Cerebellar cortex (tissue), 1 donor: ENCODE measurements around the gene SLC39A11.
A peak's percentile ranks its signal among the peaks of the same experiment; 100 is the strongest.
"Not testable (repeated sequence)": the region's sequence is repeated elsewhere in the genome, so short reads cannot be mapped to it uniquely, and the experiment has no call there.

ENCODE experiments used
- DNase-seq: peaks from one replicate; pipeline ENCODE4 v3.0.0-alpha.2; 2015; ENCODE audit warnings: low spot score

SLC39A11 gene, protein sequence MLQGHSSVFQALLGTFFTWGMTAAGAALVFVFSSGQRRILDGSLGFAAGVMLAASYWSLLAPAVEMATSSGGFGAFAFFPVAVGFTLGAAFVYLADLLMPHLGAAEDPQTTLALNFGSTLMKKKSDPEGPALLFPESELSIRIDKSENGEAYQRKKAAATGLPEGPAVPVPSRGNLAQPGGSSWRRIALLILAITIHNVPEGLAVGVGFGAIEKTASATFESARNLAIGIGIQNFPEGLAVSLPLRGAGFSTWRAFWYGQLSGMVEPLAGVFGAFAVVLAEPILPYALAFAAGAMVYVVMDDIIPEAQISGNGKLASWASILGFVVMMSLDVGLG

GRCh38 chr17:73092523-73093135, at the start of gene SLC39A11:
TSS of gene SLC39A11 (minus strand) at chr17:73092688. CDS start at chr17:73088764, 3,924 bp downstream.
- DNase-seq, result peak; percentile 95

DNA sequence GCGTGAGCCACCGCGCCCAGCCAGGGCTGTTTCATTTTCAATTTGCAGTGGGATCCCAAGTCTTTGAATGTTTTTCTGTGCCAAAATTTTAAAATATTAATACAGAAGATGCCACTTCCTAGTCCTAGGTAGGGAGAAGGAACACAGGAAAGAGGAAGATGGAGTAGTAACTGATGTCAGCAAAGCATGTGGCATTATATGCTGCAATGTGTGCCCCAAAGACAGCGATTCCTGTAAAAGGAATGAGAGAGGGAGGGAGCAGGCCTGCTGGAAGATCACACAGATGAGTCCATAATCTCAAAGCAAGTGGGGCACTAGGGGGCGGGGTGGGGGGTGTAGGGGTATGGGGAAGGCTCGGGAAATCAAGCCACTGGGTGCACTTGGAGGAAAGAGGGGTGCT, 48.9 kb upstream of the SLC39A11 start:
- no peak for DNase-seq

DNA sequence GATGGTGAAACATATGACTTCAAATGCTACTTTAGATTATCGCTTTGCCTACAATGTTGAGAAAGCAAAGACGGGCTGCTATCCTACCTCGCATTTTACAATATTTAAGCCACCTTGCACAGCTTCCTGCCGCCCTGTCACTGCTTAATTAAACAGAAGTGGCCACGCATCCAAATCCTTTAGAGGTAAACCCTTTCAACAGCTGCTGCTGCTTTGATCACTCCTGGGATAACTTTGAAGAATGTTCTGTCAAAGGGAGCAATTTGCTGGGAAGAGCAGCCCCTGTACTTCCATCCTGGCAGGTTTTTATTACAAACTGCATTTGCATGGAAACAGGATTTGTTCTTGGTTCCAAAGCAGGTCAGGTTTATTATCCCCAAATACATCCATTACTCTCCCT, 48.1 kb upstream of the SLC39A11 start:
- DNase-seq, result no peak

DNA sequence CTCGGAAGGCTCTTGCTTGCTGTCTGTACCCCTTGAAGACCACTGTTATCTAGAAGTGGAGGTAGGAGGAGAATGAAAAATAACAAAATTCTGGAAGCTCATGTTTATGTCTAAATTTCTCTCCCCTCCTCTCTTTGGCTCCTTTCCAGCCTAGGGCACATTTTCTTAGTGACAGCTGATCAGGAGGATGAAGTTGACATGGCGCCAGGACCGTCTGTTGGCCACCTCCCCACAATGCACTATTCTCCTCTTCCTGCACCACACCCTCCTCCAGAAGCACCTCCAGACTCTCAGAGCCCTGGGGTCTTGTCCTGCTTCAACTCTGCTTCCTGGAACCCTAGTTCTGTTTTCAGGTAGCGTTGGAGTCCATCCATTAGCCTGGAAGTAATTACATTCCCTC, 46.8 kb upstream of the SLC39A11 start:
- DNase-seq, result peak; percentile 69

GRCh38 chr17:73138541-73139138, 46.2 kb upstream of the SLC39A11 start:
- peak; percentile 69 for DNase-seq

- DNase-seq, result no peak
Observed at GRCh38 chr17:73137376-73137775, 44.9 kb upstream of the SLC39A11 start.

GRCh38 chr17:73135766-73136165, 43.3 kb upstream of the SLC39A11 start:
- no peak for DNase-seq

GRCh38 chr17:73133911-73134649, 41.6 kb upstream of the SLC39A11 start:
- DNase-seq, result no peak

GRCh38 chr17:73132085-73132492, 39.6 kb upstream of the SLC39A11 start:
- DNase-seq, result no peak

DNA sequence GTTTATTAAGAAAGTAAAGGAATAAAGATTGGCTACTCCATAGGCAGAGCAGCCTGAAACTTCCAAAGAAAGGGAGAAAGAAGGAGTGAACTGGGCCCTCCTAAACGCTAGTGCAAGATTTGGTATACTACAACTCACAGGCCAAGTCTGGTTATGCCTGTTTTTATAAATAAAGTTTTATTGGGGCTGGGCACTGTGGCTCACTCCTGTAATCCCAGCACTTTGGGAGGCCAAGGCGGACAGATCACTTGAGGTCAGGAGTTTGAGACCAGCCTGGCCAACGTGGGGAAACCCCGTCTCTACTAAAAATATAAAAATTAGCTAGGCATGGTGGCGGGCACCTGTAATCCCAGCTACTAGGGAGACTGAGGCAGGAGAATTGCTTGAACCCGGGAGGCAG, 39.0 kb upstream of the SLC39A11 start:
- DNase-seq, result not testable (repeated sequence)

DNA sequence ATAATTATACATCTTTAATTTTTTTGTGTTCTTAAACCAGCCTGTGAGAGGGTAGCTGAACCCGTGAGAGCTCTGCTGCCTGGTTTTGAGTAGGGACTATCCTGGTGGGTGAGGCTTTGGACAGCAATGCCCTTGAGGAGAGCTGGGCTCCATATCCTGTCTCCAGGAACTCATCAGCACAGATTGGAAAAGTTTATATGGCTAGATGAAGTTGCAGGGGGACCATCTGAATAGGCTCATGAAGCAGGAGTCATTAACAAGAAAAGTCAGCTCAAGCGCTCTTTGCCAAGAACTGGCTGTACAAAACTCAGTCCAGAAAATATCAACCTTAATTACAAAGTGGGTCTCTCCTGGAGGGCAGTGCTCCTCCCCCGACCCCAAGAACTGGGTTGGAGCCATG, 38.5 kb upstream of the SLC39A11 start:
- DNase-seq, result no peak

DNA sequence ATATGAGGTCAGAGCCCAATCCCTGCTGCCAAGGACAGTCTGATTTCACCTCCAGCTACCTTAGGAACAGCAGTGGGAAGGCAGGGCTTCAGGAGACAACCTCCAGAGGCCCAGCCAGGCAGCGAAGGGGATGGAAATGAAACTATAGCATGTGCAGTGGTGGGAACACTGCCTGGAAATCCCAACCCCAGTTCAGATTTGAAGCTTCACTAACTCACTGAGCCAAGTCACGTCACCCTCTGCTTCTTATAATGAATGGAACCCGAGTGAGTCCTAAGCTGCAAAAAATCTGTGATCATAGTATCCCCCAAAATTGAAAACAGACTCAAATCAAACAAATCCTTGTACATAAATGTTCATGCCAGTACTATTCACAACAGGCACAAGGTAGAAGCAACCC, 36.0 kb upstream of the SLC39A11 start:
- no peak for DNase-seq

- DNase-seq, result no peak
Observed at GRCh38 chr17:73126716-73127473, 34.4 kb upstream of the SLC39A11 start.

DNA sequence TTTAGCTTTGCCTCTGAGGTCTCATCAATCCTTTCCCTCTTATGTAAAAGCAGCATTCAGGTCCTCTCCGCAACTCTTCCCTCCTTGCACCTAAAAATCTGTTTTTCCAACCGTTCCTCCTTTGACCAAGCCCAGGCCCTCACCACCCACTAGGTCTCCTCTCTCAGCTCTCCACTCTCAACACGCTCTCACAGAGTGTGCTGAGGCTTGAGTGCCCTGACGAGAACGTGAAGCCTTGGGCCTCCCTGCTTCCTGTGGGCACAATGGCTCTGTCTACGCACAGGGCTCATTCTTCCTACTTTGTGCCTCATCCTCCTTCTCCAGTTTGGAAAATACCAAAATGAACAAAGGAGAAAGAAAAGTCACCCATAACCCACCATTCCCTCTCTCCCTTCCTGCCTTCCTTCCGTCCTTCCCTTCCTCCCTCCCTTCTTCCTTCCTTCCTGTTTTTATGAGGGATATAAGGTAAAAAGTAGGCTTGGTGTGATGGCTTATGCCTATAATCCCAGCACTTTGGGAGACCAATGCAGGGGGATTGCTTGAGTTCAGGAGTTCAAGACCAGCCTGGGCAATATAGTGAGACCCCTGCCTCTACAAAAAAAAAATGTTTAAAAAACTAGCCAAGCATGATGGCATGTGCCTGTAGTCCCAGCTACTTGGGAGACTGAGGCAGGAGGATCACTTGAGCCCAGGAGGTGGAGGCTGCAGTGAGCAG, 31.3 kb upstream of the SLC39A11 start:
- no peak for DNase-seq

DNA sequence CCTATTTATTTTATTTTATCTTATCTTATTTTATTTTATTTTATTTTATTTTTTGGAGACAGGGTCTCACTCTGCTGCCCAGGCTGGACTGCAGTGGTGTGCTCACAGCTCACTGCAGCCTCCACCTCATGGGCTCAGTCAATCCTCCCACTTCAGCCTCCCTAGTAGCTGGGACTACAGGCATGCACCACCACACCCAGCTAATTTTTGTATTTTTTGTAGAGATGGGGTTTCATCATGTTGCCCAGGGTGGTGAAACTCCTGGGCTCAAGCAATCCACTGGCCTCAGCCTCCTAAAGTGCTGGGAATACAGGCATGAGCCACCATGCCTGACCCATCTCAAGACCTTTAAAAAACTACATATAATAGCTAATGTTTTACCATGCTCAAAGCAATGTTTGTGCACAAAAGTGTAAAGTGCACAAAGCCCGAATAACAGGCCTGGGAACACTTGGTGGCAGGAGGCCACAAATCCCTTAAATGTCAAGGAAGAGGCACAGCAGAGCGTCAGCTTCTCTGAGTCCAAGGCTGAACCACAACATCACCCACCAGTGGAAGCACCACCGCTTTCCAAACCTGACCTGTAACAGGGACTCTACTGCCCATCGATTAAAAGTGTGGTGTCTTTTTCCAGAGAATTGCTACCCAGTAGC, 30.6 kb upstream of the SLC39A11 start:
- DNase-seq, result no peak

- DNase-seq, result no peak
Observed at GRCh38 chr17:73121506-73121905, 29.0 kb upstream of the SLC39A11 start.

GRCh38 chr17:73119631-73120030, 27.1 kb upstream of the SLC39A11 start:
- DNase-seq, result no peak

- DNase-seq, result peak; percentile 87
Observed at GRCh38 chr17:73118951-73119391, 26.5 kb upstream of the SLC39A11 start.

GRCh38 chr17:73118139-73118538, 25.7 kb upstream of the SLC39A11 start:
- peak; percentile 38 for DNase-seq

DNA sequence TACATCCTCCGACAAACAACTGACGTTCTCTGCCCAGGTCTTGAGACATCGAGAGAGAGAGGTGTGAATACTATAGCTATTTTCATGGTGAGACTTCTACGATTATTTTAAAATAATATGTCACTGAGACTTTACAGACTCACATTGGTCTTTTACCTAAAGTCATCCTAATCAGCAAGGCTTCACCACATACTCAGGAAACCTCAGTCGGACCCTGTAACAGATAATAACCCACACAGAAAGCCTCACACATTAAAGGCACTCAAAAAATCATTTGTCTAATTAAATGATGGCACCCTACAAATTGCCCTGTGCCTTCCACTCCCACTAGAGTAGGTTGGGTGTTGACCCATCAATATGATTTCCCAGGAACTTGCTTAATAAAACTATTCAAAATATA, 19.8 kb upstream of the SLC39A11 start:
- no peak for DNase-seq

- DNase-seq, result no peak
Observed at GRCh38 chr17:73111386-73111785, 18.9 kb upstream of the SLC39A11 start.
